ENCODE measurements around the gene RGS19.
A peak's percentile ranks its signal among the peaks of the same experiment; 100 is the strongest.

The RGS19 gene

DNA sequence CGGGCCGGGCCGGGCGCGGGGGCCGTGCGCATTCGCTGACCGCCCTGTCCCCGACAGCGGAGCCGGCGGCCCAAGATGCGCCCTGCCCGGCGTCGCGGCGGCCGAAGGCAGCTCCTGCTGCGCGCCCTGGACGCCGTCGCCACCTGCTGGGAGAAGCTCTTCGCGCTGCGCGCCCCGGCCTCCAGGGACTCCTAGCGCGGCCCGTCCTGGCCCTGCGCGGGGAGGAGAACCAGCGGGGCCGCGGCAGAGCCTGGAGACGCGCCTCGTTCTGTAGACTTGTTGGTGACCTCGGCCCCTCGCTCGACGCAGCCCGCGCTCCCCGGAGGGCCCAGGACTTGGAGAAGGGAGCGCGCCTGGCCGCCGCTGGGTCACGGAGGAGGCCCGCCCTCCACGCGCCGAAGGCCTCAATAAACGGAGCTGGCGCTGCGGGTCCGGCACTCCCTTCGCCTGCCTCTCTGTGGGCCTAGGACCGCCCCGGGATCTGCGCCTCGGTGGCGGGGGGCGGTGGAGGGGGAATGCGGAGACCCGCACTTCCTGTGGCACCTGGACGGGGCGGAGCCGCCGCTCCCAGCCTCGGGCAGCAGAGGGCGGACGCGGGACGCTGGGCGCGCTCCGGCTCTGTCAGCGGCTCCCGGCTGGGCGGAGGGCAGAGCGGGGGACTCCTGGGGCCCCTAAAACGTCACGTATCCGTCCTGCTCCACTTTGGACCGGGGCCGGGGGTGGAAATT is 40.6 kb downstream of the RGS19 start:
- Mint-ChIP-seq H3K9me3 (no peaks in the 10 kb centered on the region), H3K27ac (no peak overlapping the region), H3K4me1 (peaks cover 65% of the 10 kb centered on the region), H3K36me3 (ENCODE audit: low read depth) (peaks cover 5% of the 10 kb centered on the region), H3K27me3 (peaks cover 2% of the 10 kb centered on the region), H3K4me3 (no peak overlapping the region)
- ATAC-seq (peak; percentile 44), DNase-seq (peak; percentile 84)

DNA sequence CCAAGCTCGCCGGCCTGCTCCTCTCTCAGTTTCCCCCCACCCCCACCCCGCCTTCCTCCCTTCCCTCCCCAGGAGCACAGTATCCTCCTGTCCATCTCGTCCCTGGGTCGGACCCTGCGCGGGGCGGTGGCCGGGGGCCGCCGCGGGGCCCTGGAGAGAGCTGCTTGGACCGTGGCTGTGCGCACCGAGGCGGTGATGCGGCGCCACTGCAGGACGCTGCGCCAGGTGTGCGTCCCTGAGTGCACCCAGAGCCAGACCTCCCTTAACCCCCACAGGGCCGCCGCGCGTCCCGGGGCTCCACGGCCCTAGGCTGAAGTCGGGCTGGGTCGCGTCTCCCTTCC is 41.1 kb downstream of the RGS19 start:
- Mint-ChIP-seq H3K4me3 (no peak overlapping the region), H3K27ac (no peak overlapping the region), H3K4me1 (peaks cover 70% of the 10 kb centered on the region), H3K27me3 (peaks cover 2% of the 10 kb centered on the region), H3K9me3 (no peaks in the 10 kb centered on the region), H3K36me3 (ENCODE audit: low read depth) (peaks cover 5% of the 10 kb centered on the region)
- ATAC-seq = peak; percentile 2
- no peak for DNase-seq

DNA sequence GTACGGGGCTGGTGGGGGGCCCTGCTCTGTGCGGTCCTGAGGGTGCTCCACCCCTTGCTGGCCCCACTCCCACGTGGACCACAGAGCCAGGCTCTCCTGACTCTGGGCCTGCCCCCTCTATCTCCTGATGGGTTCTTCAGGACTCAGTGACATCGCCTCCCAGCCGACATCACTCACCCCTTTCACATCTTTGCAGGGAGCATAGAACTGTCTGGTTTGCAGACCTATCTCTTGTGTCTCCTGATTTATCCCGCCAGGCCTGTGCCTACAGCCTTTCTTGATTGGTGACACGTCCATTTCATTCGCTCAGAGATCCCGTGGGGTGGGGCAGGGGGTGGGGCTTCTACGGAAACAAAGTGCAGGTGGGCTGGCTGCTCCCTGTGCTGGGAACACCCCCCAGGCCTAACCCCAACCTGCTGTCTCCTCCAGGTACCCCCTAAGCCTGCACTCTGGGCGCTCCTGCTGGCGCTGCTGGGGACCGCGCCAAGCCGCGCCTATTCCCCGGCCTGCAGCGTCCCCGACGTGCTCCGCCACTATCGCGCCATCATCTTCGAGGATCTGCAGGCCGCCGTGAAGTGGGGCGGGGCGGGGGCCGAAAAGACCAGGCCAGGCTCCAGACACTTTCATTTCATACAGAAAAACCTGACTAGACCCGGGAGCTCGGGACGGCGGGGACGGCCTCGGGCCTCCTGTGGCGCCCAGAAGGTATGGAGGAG is 41.7 kb downstream of the RGS19 start:
- DNase-seq = no peak
- H3K9me3 Mint-ChIP-seq = no peaks in the 10 kb centered on the region
- H3K36me3 Mint-ChIP-seq (ENCODE audit: low read depth) = peaks cover 5% of the 10 kb centered on the region
- H3K27me3 Mint-ChIP-seq = peaks cover 2% of the 10 kb centered on the region
- ATAC-seq = no peak
- H3K4me1 Mint-ChIP-seq = peaks cover 71% of the 10 kb centered on the region
- no peak overlapping the region for H3K27ac Mint-ChIP-seq
- peak overlapping the region; percentile 26 for H3K4me3 Mint-ChIP-seq

DNA sequence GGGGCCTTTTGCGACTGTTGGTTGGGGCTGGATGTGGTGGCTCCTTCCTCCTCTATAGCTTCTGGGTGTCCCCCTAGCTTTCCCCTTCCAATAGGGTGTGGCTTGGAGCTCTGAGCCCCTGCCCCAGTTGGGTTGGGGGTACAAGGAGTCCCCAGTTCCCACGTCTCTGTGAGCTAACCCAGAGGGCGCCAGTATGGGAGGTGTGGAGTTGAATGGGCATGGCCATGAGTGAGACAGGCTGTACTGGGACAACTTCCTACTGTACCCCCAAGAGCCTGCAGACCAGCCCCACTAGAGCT is 42.2 kb downstream of the RGS19 start:
- Mint-ChIP-seq H3K4me1 (peaks cover 74% of the 10 kb centered on the region), H3K27ac (no peak overlapping the region), H3K4me3 (peak overlapping the region; percentile 14), H3K9me3 (no peaks in the 10 kb centered on the region), H3K27me3 (peaks cover 2% of the 10 kb centered on the region), H3K36me3 (ENCODE audit: low read depth) (peaks cover 7% of the 10 kb centered on the region)
- DNase-seq = no peak
- no peak for ATAC-seq

DNA sequence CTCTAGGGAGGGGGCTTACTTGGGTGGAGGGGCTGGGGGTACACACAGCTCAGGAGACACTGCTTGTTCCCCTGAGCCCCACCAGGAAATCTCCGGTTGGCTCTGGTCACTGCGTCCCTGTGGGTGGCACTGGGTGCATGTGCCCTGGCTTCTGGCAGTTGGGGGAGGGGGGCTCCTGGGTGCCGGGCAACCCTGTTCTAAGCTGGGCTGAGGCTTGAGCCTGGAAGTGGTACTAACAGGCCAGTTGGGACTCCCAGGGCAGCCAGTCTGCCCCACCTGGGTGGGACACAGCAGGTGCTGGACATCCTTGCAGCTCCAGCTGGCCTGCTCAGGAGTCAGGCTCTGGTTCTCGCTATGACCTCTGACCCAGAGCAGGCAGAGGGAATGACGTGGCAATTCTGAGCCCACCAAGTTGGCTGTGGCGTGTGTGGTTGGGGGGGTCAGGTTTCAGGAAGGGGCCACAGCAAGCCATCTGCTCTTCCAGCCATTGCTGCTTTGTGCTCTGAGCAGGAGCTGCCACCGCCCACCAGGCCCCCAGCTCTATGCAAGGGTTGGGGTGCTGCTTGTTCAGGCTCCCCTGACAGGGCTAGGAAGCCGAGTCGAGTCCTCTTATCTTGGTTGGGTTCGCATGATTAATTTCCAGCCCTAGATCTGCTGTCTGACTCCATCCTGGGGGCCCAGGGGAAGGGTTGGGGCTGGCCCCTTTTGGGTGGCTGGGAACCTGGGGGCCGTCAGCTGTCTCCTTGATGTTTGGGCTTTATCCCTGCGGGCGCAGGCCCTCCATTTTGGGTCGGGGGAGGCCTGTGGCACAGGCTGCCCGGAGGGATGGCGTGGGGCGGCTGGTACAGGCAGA is 42.7 kb downstream of the RGS19 start:
- Mint-ChIP-seq H3K4me3 (peak overlapping the region; percentile 24), H3K9me3 (no peaks in the 10 kb centered on the region), H3K27ac (peak overlapping the region; percentile 93), H3K36me3 (ENCODE audit: low read depth) (peaks cover 7% of the 10 kb centered on the region), H3K4me1 (peaks cover 69% of the 10 kb centered on the region), H3K27me3 (peaks cover 2% of the 10 kb centered on the region)
- peak; percentile 18 for ATAC-seq
- peak; percentile 53 for DNase-seq

DNA sequence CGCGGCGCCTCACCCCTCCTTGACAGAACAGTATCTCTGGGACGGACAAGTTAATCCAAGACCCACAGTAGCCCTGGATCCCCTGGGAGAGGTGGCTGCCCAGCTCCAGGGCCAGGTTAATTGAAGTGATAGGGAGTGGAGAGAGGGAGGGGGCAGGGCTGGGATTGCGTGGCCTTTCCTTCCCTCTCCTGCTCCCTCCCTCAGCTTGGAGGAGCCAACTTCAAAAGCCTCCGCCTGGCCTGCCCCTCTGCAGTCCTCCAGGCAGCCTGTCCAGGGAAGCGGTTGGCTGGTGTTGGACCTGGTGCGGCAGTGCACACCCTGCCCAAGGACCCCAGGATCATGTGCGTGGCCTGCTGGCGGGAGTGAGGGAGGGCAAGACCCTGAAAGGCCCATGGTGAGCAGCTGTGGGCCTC is 43.4 kb downstream of the RGS19 start, which contains the start of gene C20orf204:
Gene C20orf204 (plus strand): TSS at position 250 of the 413 bp plus-strand sequence. CDS start 142 bp downstream, at position 392.
- Mint-ChIP-seq H3K27ac (peak within 1 kb of the TSS; percentile 93), H3K4me3 (peak within 1 kb of the TSS; percentile 68), H3K27me3 (peaks cover 2% of the 10 kb centered on the region), H3K9me3 (no peaks in the 10 kb centered on the region), H3K36me3 (ENCODE audit: low read depth) (peaks cover 7% of the 10 kb centered on the region), H3K4me1 (peaks cover 65% of the 10 kb centered on the region)
- DNase-seq (no peak), ATAC-seq (no peak)

DNA sequence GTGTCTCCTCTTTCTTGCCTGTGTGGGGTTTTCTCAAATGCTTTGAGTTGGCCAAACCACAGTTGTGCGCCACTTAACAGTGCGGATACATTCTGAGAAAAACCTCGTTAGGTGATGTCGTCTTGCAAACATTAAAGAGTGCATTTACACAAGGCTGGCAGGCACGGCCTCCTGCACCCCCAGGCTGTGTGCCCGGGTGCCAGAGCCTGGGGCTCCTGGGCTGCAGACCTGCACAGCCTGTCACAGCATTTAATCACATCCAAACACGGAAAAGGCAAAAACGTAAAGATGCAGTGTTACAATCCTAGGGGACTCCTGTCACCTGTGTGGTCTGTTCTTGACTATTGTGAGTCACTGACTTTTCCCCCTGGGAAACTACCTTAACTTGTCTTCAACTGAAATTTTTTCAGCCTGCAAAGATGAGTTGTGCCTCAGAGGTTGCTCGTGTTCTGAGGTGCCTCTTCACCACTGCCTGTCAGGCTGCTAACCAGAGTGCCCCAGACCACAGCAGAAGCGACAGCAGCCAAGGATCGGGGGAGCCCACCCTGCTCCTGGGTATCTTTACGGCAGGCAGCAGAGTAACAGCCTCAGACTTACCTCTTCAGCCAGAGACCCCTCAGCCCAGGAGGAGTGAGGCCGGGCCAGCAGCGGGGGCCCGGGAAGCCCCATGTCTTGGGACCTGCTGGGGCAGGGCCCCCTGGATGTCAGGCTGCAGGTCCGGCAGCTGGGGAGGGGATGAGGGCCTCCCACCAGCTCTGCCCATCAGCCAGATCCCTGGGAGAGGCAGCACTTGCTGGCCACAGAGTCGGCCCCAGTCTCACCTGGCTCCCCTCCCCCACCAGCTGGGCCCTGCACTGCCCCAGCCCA is 44.0 kb downstream of the RGS19 start:
- peaks cover 60% of the 10 kb centered on the region for H3K4me1 Mint-ChIP-seq
- peaks cover 7% of the 10 kb centered on the region for H3K36me3 Mint-ChIP-seq (ENCODE audit: low read depth)
- H3K4me3 Mint-ChIP-seq = peak overlapping the region; percentile 68
- no peaks in the 10 kb centered on the region for H3K9me3 Mint-ChIP-seq
- DNase-seq = peak; percentile 60
- H3K27ac Mint-ChIP-seq = peak overlapping the region; percentile 93
- peaks cover 2% of the 10 kb centered on the region for H3K27me3 Mint-ChIP-seq
- peak; percentile 65 for ATAC-seq

DNA sequence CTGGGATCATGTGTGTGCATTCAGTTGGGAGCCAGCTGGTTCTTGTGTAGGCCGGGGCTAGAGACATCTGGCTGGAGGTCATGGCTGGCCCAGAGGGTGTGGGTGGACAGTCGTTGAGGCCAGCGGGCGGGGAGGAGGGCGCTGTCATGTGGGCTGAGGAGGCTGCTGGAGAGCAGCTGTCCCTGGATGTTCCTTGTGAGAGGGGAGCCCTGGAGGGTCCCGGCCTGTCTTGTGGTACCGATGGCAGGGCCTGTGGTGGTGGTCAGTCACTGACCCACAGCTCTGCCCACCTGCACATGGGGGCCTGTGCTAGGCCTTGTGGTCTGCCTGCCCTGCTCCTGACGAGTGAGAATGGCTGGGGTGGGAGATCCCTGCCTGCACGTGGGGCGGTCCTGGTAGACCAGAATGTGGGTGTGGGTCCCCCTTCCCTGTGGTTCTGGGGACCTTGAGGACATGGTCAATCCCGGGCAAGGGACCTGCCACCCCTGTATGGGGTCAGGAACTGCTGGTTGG is 45.3 kb downstream of the RGS19 start:
- Mint-ChIP-seq H3K36me3 (ENCODE audit: low read depth) (peaks cover 12% of the 10 kb centered on the region), H3K9me3 (no peaks in the 10 kb centered on the region)

DNA sequence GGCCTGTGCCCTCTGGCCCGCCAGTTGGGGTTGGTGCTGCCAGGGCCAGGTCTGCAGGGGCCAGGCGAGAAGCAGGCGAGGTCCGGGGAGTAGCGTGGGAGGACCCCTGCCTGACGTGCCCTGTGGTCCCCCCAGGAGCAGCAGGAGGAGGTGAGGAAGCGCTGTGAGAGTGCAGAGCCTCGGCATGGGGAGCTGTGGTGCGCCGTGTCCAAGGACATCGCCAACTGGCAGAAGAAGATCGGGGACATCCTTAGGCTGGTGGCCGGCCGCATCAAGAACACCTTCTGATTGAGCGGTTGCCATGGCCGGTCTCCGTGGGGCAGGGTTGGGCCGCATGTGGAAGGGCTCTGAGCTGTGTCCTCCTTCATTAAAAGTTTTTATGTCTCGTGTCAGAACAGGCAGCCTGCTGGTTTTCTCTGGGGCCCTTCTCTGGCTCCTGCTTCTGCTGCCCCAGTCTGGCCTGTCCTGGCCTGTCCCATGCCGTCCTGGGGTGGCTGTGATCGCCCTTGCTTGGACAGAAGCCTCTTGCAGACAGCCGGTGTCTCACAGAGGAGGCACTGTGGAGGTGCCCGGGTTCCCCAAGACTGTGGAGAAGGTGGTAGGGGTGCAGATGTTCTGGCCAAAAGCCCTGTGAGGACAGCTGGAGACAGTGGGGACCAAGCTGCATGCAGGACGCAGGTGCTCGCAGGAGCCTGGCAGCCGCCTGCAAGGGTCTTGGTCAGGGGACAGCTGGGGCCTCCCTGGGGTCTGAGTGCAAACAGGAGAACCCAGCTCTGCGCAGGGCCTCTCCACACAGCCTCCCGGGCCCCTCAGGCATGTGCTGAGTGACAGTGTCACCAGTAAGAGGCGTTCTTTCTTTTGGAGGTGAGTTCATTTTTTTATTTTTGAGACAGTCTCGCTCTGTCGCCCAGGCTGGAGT is 46.4 kb downstream of the RGS19 start:
- ATAC-seq (no peak), DNase-seq (no peak)
- peak overlapping the region; percentile 39 for H3K27ac Mint-ChIP-seq
- H3K27me3 Mint-ChIP-seq = peaks cover 2% of the 10 kb centered on the region
- H3K9me3 Mint-ChIP-seq = no peaks in the 10 kb centered on the region
- peaks cover 16% of the 10 kb centered on the region for H3K36me3 Mint-ChIP-seq (ENCODE audit: low read depth)
- H3K4me1 Mint-ChIP-seq = peaks cover 51% of the 10 kb centered on the region
- H3K4me3 Mint-ChIP-seq = no peak overlapping the region

More for the DNA sequence above, 45.3 kb downstream of the RGS19 start:
- H3K27ac Mint-ChIP-seq = peak overlapping the region; percentile 93
- ATAC-seq (no peak), DNase-seq (no peak)
- no peak overlapping the region for H3K4me3 Mint-ChIP-seq
- peaks cover 2% of the 10 kb centered on the region for H3K27me3 Mint-ChIP-seq
- peaks cover 51% of the 10 kb centered on the region for H3K4me1 Mint-ChIP-seq

DNA sequence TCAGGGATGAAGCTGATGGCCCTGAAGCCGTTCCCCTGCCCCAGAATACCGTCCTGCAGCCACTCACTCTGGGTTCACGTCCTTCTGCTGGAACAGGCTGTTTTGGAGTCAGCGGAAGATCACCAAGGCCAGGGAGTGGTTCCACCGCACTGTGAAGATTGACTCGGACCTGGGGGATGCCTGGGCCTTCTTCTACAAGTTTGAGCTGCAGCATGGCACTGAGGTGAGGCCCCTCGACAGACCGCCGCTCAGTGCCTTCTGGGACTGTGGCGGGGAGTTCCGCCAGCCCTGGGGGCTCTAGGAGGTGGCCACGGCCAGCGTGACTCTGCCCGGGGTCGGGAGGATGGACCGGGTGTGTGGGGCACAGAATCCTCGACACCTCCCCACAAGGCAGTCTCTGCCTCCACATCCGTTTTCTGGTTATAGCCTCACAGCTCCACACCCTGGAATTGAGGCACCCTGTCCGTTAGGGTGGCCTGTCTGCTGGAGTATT is 47.5 kb downstream of the RGS19 start:
- Mint-ChIP-seq H3K36me3 (ENCODE audit: low read depth) (peaks cover 17% of the 10 kb centered on the region), H3K27me3 (no peaks in the 10 kb centered on the region), H3K4me3 (no peak overlapping the region), H3K27ac (no peak overlapping the region), H3K9me3 (no peaks in the 10 kb centered on the region), H3K4me1 (peaks cover 40% of the 10 kb centered on the region)
- ATAC-seq (no peak), DNase-seq (no peak)

DNA sequence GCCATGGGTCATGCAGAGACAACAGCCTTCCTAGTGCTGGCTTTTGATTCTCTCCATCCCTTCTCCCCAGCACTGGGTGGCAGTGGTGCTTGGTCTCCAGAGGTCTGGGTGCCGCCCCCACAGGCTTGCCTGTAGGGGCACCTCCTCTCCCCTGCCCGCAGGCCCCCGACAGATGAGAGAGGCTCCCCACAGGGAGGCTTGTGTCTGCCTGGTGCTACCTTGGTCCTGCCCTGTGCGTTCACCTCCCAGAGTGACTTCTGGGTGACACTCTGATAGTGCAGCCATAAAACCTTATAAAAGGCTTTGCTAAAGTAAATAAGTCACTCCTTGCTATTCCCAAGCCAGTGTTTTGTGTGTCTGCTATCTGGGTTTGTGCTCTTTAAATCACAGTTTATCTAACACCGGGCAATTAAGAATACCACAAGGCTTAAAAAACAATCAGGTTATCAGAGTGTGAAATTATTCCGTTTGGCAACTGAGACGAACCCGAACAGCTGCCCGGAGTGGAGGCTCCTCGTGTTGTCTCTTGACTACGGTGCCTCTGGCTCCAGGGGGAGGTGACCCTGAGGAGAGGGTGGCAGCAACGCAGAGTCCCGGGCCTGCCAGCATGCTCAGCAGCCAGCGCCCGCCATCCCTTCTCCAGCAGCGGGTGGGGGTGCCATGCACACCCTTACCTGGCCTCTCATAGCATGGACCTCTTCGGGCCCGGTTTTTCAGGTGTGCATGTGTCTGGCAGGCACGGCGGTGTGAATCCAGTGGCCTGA is 48.8 kb downstream of the RGS19 start:
- ATAC-seq (no peak), DNase-seq (no peak)
- H3K9me3 Mint-ChIP-seq = no peaks in the 10 kb centered on the region
- no peak overlapping the region for H3K27ac Mint-ChIP-seq
- no peak overlapping the region for H3K4me3 Mint-ChIP-seq
- H3K36me3 Mint-ChIP-seq (ENCODE audit: low read depth) = peaks cover 21% of the 10 kb centered on the region
- no peaks in the 10 kb centered on the region for H3K27me3 Mint-ChIP-seq
- H3K4me1 Mint-ChIP-seq = peaks cover 28% of the 10 kb centered on the region

DNA sequence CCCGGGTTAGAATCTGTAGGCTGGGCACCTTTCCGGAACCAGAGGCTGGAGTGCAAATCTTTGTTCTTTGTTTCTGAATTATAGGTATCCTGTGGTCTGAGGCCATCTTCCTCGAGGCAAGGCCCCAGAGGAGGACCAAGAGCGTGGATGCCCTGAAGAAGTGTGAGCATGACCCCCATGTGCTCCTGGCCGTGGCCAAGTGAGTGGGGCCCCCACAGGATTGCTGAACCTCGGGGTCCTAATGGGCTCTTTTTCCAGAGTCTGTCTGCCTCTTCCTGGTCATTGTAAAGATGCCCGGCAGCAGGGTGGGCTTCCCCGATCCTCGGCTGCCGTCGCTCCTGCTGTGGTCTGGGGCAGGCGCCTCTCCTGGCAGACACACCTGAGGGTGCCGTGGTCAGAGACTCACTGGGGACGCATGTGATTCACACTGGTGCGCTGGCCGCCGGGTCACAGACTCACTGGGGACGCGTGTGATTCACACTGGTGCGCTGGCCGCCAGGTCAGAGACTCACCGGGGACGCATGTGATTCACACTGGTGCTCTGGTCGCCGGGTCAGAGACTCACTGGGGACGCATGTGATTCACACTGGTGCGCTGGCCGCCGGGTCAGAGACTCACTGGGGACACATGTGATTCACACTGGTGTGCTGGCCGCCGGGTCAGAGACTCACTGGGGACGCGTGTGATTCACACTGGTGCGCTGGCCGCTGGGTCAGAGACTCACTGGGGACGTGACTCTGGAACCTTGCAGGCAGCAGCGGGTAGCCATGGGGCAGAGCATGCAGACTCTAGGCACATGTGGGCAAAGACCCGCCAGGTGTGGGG is 49.8 kb downstream of the RGS19 start:
- Mint-ChIP-seq H3K36me3 (ENCODE audit: low read depth) (peaks cover 26% of the 10 kb centered on the region), H3K27ac (no peak overlapping the region), H3K27me3 (no peaks in the 10 kb centered on the region), H3K4me1 (peaks cover 18% of the 10 kb centered on the region), H3K9me3 (no peaks in the 10 kb centered on the region), H3K4me3 (no peak overlapping the region)
- no peak for ATAC-seq
- no peak for DNase-seq
